Thoracic aorta endothelial cell (primary cell): ENCODE data around the gene TFG. TPM values are rescaled to one million over a fixed set of nuclear protein-coding genes. Genes with fewer than 3 reads are reported as not detected.

ENCODE experiments used
- total RNA-seq: library from RNA; depleted of rRNA; stranded (reverse); fragments of >200 nt; gene quantifications from 2 replicates; pipeline ENCODE4 v1.2.3, GENCODE V29; 2012

TFG gene
- 136 and 153 TPM in 2 replicates for total RNA-seq

GRCh38 chr3:100708989-100709841 lies at the start of gene TFG:
Gene TFG (plus strand): TSS chr3:100709494. CDS start chr3:100713686, 4,192 bp downstream.

Other genes starting within 250 kb of the TFG start
- 4.6 and 6.4 TPM in 2 replicates for gene TMEM45A, start 216.9 kb upstream of the TFG start, total RNA-seq
- not detected in 2 replicates for gene ADGRG7, start 99.9 kb upstream of the TFG start, total RNA-seq